ENCODE results near the gene PLTP.
"Not testable (repeated sequence)": the region's sequence is repeated elsewhere in the genome, so short reads cannot be mapped to it uniquely, and the experiment has no call there.

The PLTP gene

GRCh38 chr20:45905505-45906079 is 6.4 kb downstream of the PLTP start:
- no peak for TF ChIP-seq CTCF (IDR thresholded peaks at IDR 0.05; ENCODE audit: low read depth, low read length, missing control alignments)
- no peaks in the 10 kb centered on the region for H3K27me3 ChIP-seq (replicated peaks)
- peak; percentile 72 for DNase-seq
- no peak overlapping the region for H3K27ac ChIP-seq
- in situ Hi-C loops (cut with HindIII; ENCODE audit: low pct_ligation_motif_present, low sequenced_read_pairs): no loop called here
- peaks cover 6% of the 10 kb centered on the region for H3K36me3 ChIP-seq (replicated peaks)
- H3K4me3 ChIP-seq (ENCODE audit: low read depth, low read length): no peak overlapping the region

GRCh38 chr20:45904583-45905504 is 7.1 kb downstream of the PLTP start:
- Histone ChIP-seq H3K27ac (no peak overlapping the region), H3K27me3 (replicated peaks) (no peaks in the 10 kb centered on the region), H3K36me3 (replicated peaks) (peaks cover 8% of the 10 kb centered on the region), H3K4me3 (ENCODE audit: low read depth, low read length) (no peak overlapping the region)
- no peak for DNase-seq
- in situ Hi-C loops (cut with HindIII; ENCODE audit: low pct_ligation_motif_present, low sequenced_read_pairs): no loop called here
- no peak for TF ChIP-seq CTCF (IDR thresholded peaks at IDR 0.05; ENCODE audit: low read depth, low read length, missing control alignments)

GRCh38 chr20:45902199-45902701 is 9.7 kb downstream of the PLTP start:
- H3K27me3 ChIP-seq (replicated peaks): no peaks in the 10 kb centered on the region
- no peak overlapping the region for H3K27ac ChIP-seq
- no peak overlapping the region for H3K4me3 ChIP-seq (ENCODE audit: low read depth, low read length)
- DNase-seq: no peak
- TF ChIP-seq CTCF (IDR thresholded peaks at IDR 0.05; ENCODE audit: low read depth, low read length, missing control alignments): no peak
- in situ Hi-C loops (cut with HindIII; ENCODE audit: low pct_ligation_motif_present, low sequenced_read_pairs): no loop called here
- peaks cover 23% of the 10 kb centered on the region for H3K36me3 ChIP-seq (replicated peaks)

GRCh38 chr20:45901332-45901731 is 10.6 kb downstream of the PLTP start:
- DNase-seq; H3K27ac ChIP-seq; H3K27me3 ChIP-seq (replicated peaks); H3K4me3 ChIP-seq (ENCODE audit: low read depth, low read length); in situ Hi-C loops (cut with HindIII; ENCODE audit: low pct_ligation_motif_present, low sequenced_read_pairs): not testable (repeated sequence)
- H3K36me3 ChIP-seq (replicated peaks): peaks cover 31% of the 10 kb centered on the region

- no peak for DNase-seq
- in situ Hi-C loops (cut with HindIII; ENCODE audit: low pct_ligation_motif_present, low sequenced_read_pairs): no loop called here
- H3K27me3 ChIP-seq (replicated peaks): no peaks in the 10 kb centered on the region
- TF ChIP-seq CTCF (IDR thresholded peaks at IDR 0.05; ENCODE audit: low read depth, low read length, missing control alignments): no peak
- H3K27ac ChIP-seq: no peak overlapping the region
- no peak overlapping the region for H3K4me3 ChIP-seq (ENCODE audit: low read depth, low read length)
- peaks cover 44% of the 10 kb centered on the region for H3K36me3 ChIP-seq (replicated peaks)
Measured at GRCh38 chr20:45899046-45899835, 12.7 kb downstream of the PLTP start.

GRCh38 chr20:45898285-45898684 is 13.7 kb downstream of the PLTP start:
- no peak overlapping the region for H3K27ac ChIP-seq
- H3K36me3 ChIP-seq (replicated peaks): peaks cover 44% of the 10 kb centered on the region
- TF ChIP-seq CTCF (IDR thresholded peaks at IDR 0.05; ENCODE audit: low read depth, low read length, missing control alignments): no peak
- in situ Hi-C loops (cut with HindIII; ENCODE audit: low pct_ligation_motif_present, low sequenced_read_pairs): no loop called here
- H3K4me3 ChIP-seq (ENCODE audit: low read depth, low read length): no peak overlapping the region
- no peaks in the 10 kb centered on the region for H3K27me3 ChIP-seq (replicated peaks)
- DNase-seq: no peak

Data from brain microvascular endothelial cell (primary cell).